CD14-positive monocyte (primary cell): ENCODE measurements around the gene DOCK1. TPM values are rescaled to one million over a fixed set of nuclear protein-coding genes. Genes with fewer than 3 reads are reported as not detected.

Experiments used
- DNase-seq, 3 donors: peaks; one replicate each; pipeline ENCODE4 v3.0.0-alpha.2; 2011 to 2022
- H2AFZ ChIP-seq: 2 replicates; pipeline ENCODE4 v1.6.0; 2012; ENCODE audit warnings: mild to moderate bottlenecking, low read depth, low read length, inconsistent platforms; ENCODE audit not compliant: insufficient read depth, poor library complexity, severe bottlenecking
- H3K27ac ChIP-seq, 2 donors: 1 replicate in 1 of 2; 2 replicates in 1 of 2; pipeline ENCODE4 v1.5.1; 2012 to 2013; ENCODE audit warnings: low read length in 2 of 2, control low read depth in 1 of 2, inconsistent platforms in 1 of 2, low read depth in 1 of 2, mild to moderate bottlenecking in 1 of 2
- H3K27me3 ChIP-seq, 2 donors: one replicate each; pipeline versions ENCODE4 v1.6.0 to v1.6.1; 2011 to 2013; ENCODE audit warnings: low read length in 2 of 2; ENCODE audit not compliant: control insufficient read depth in 2 of 2, insufficient read depth in 2 of 2
- H3K36me3 ChIP-seq, 2 donors: replicated peaks in 1 of 2; 1 replicate in 1 of 2; 2 replicates in 1 of 2; pipeline versions ENCODE4 v1.5.1 to v1.6.1; 2012 to 2013; ENCODE audit warnings: low read length in 2 of 2, control low read depth in 1 of 2, inconsistent platforms in 1 of 2, mild to moderate bottlenecking in 1 of 2; ENCODE audit not compliant: insufficient read depth in 2 of 2, control insufficient read depth in 1 of 2
- H3K4me1 ChIP-seq, 2 donors: 1 replicate in 1 of 2; 2 replicates in 1 of 2; pipeline versions ENCODE4 v1.5.1 to v1.6.1; 2012 to 2013; ENCODE audit warnings: low read length in 2 of 2, control low read depth in 1 of 2, inconsistent platforms in 1 of 2, mild to moderate bottlenecking in 1 of 2, moderate library complexity in 1 of 2; ENCODE audit not compliant: insufficient read depth in 2 of 2, control insufficient read depth in 1 of 2
- H3K4me2 ChIP-seq: replicated peaks from 2 replicates; pipeline ENCODE3; 2012; ENCODE audit warnings: low read length, moderate library complexity, mild to moderate bottlenecking; ENCODE audit not compliant: poor library complexity, severe bottlenecking; ENCODE audit errors: extremely low read depth
- H3K4me3 ChIP-seq, 3 experiments: fragments of 200-600 bp in 1 of 3; sonication (generic) in 1 of 3; replicated peaks in 1 of 3; 1 replicate in 2 of 3; 2 replicates in 1 of 3; pipeline ENCODE4 v1.5.1; 2011 to 2013; ENCODE audit warnings: low read length in 3 of 3, mild to moderate bottlenecking in 3 of 3, control low read depth in 2 of 3, low read depth in 2 of 3, inconsistent platforms in 1 of 3, moderate library complexity in 1 of 3
- H3K79me2 ChIP-seq: 2 replicates; pipeline ENCODE4 v1.6.0; 2012; ENCODE audit warnings: mild to moderate bottlenecking, control low read depth, inconsistent platforms, low read length, moderate library complexity; ENCODE audit not compliant: insufficient read depth
- H3K9ac ChIP-seq: 2 replicates; pipeline ENCODE4 v1.6.0; 2017; ENCODE audit warnings: low read length, mild to moderate bottlenecking; ENCODE audit not compliant: insufficient read depth, poor library complexity, severe bottlenecking
- H3K9me3 ChIP-seq, 2 donors: replicated peaks in 1 of 2; 1 replicate in 1 of 2; 2 replicates in 1 of 2; pipeline versions ENCODE4 v1.5.1 to v1.6.1; 2012 to 2013; ENCODE audit warnings: low read length in 2 of 2, control low read depth in 1 of 2; ENCODE audit not compliant: control insufficient read depth in 1 of 2, insufficient read depth in 1 of 2
- H4K20me1 ChIP-seq: 2 replicates; pipeline ENCODE4 v1.6.0; 2012; ENCODE audit warnings: mild to moderate bottlenecking, low read length, control low read depth, moderate library complexity; ENCODE audit not compliant: insufficient read depth
- H3K27ac Mint-ChIP-seq, 7 donors: one replicate each; pipeline ENCODE4 v1.8.0; 2020; ENCODE audit warnings: mild to moderate bottlenecking in 7 of 7, mixed read lengths in 7 of 7, moderate library complexity in 6 of 7, inconsistent platforms in 2 of 7
- H3K27me3 Mint-ChIP-seq, 3 donors: one replicate each; pipeline ENCODE4 v1.8.0; 2021 to 2022; ENCODE audit warnings: low read depth in 3 of 3, mild to moderate bottlenecking in 3 of 3, mixed read lengths in 3 of 3, moderate library complexity in 3 of 3, inconsistent platforms in 1 of 3
- H3K36me3 Mint-ChIP-seq, 2 donors: one replicate each; pipeline ENCODE4 v1.8.0; 2020; ENCODE audit warnings: mixed read lengths in 2 of 2, inconsistent platforms in 1 of 2, mild to moderate bottlenecking in 1 of 2
- H3K4me1 Mint-ChIP-seq: one replicate; pipeline ENCODE4 v1.8.0; 2020; ENCODE audit warnings: mild to moderate bottlenecking, mixed read lengths
- H3K4me3 Mint-ChIP-seq, 2 donors: one replicate each; pipeline ENCODE4 v1.8.0; 2020; ENCODE audit warnings: mild to moderate bottlenecking in 2 of 2, mixed read lengths in 2 of 2, moderate library complexity in 1 of 2
- H3K9me3 Mint-ChIP-seq, 7 donors: one replicate each; pipeline ENCODE4 v1.8.0; 2020 to 2022; ENCODE audit warnings: mixed read lengths in 7 of 7, mild to moderate bottlenecking in 6 of 7, moderate library complexity in 6 of 7, inconsistent platforms in 2 of 7
- CTCF ChIP-seq: fragments of 200-600 bp; IDR thresholded peaks from one replicate; pipeline ENCODE4 v1.8.0; 2022; ENCODE audit warnings: antibody characterized with exemption, mild to moderate bottlenecking
- WGBS: methylation state at CpG from one replicate; pipeline ENCODE4 v1.1.5; 2013; ENCODE audit warnings: missing lambda C conversion rate; ENCODE audit not compliant: insufficient coverage; 5-methylcytosine and 5-hydroxymethylcytosine counted together
- intact Hi-C, 2 donors: fragments of 100-400 bp; cut with micrococcal nuclease; formaldehyde crosslinking; loops; one replicate each; pipeline versions ENCODE4 v1.15.0 to v1.15.1; 2023
- polyA plus RNA-seq, 3 donors: library from polyadenylated mRNA; depleted of rRNA in 1 of 3; unstranded in 2 of 3; stranded (reverse) in 1 of 3; fragments of 300-500 nt in 2 of 3; fragments of >200 nt in 1 of 3; fragmentation: Illumina TruSeq in 2 of 3; gene quantifications; 1 replicate in 2 of 3; 2 replicates in 1 of 3; pipeline ENCODE4 v1.2.3, GENCODE V29; 2012 to 2021

DOCK1 gene
- polyA plus RNA-seq, 3 donors: 0.31 to 0.35 TPM; not detected in 1

- no peak for TF ChIP-seq CTCF
- Histone ChIP-seq H3K9me3 (no peaks in the 10 kb centered on the region), H3K9ac (no peak overlapping the region), H3K4me3 (no peak overlapping the region), H3K79me2 (no peaks in the 10 kb centered on the region), H3K27ac (no peak overlapping the region), H3K36me3 (no peaks in the 10 kb centered on the region), H3K27me3 (peaks cover 17 to 27% of the 10 kb centered on the region in 2 donors), H2AFZ (no peak overlapping the region), H3K4me1 (peaks cover 5 to 12% of the 10 kb centered on the region in 2 donors), H3K4me2 (no peak overlapping the region), H4K20me1 (no peaks in the 10 kb centered on the region)
- Mint-ChIP-seq H3K4me1 (peaks cover 8% of the 10 kb centered on the region), H3K27me3 (peaks cover 30 to 37% (median 32%) of the 10 kb centered on the region in 3 donors), H3K9me3 (peaks cover 0 to 9% (median 1%) of the 10 kb centered on the region in 7 donors), H3K36me3 (peaks cover 0 to 2% of the 10 kb centered on the region in 2 donors), H3K27ac (peak overlapping the region in 1 of 7 donors; percentile 5), H3K4me3 (peak overlapping the region in 1 of 2 donors; percentile 81)
- intact Hi-C loops: no loop called here
- 95% methylated on average over 14 of the region's 14 CpGs for WGBS
- DNase-seq: no peak
These were observed 1.6 kb downstream of the DOCK1 start for GRCh38 chr10:126906704-126907422.

DNA sequence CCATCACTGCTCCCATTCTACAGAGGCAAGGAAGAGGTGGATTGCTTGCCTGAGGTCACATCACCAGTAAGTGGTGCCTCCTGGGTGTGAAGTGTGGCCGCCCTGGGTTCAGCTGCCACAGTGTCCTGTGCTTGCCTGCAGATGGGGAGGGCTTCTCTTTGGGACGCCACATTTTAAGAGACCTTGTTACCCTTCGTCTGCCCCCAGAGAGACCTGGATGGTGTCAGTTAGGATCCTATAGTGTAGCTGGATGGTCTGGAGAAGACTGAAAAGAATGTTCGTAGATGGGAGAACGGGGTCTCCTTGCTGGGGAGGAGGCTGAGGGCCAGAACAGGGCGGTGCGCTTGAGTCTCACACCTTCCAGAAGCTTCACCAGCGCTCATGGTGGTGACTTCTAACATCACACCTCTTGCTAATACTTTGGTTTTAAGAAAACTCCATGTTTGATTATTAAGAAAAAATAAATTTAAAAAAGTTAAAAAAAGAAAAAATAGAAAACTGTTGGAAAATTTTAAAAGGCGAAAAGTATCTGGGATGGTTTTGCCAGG lies 2.3 kb downstream of the DOCK1 start:
- no peak overlapping the region for H3K4me3 ChIP-seq
- no peak overlapping the region for H3K27ac ChIP-seq
- H3K9me3 ChIP-seq: no peaks in the 10 kb centered on the region
- peaks cover 0 to 9% (median 1%) of the 10 kb centered on the region in 7 donors for H3K9me3 Mint-ChIP-seq
- TF ChIP-seq CTCF: no peak
- intact Hi-C loops: no loop called here
- H3K79me2 ChIP-seq: no peaks in the 10 kb centered on the region
- no peaks in the 10 kb centered on the region for H4K20me1 ChIP-seq
- H3K36me3 ChIP-seq: no peaks in the 10 kb centered on the region
- peaks cover 30 to 37% (median 32%) of the 10 kb centered on the region in 3 donors for H3K27me3 Mint-ChIP-seq
- H3K4me3 Mint-ChIP-seq: no peak overlapping the region
- peaks cover 0 to 2% of the 10 kb centered on the region in 2 donors for H3K36me3 Mint-ChIP-seq
- DNase-seq: no peak
- H3K27me3 ChIP-seq: peaks cover 17 to 27% of the 10 kb centered on the region in 2 donors
- WGBS: 85% methylated on average over 4 of the region's 9 CpGs
- H3K4me2 ChIP-seq: no peak overlapping the region
- no peak overlapping the region for H2AFZ ChIP-seq
- peaks cover 8% of the 10 kb centered on the region for H3K4me1 Mint-ChIP-seq
- H3K9ac ChIP-seq: no peak overlapping the region
- peaks cover 5 to 12% of the 10 kb centered on the region in 2 donors for H3K4me1 ChIP-seq
- H3K27ac Mint-ChIP-seq: no peak overlapping the region
